UCSD-AML1 (cell line): ENCODE results near the gene C2orf76.

Experiments used
- DNase-seq: peaks from one replicate; lab custom pipeline; 2025; ENCODE audit not compliant: unreplicated experiment; lab: John Stamatoyannopoulos, UW

Gene C2orf76

GRCh38 chr2:119338826-119339561, 27.6 kb downstream of the C2orf76 start:
- peak; percentile 72 for DNase-seq

GRCh38 chr2:119338272-119338671, 28.4 kb downstream of the C2orf76 start:
- no peak for DNase-seq

GRCh38 chr2:119337749-119338148, 28.9 kb downstream of the C2orf76 start:
- no peak for DNase-seq

GRCh38 chr2:119333833-119334232, 32.8 kb downstream of the C2orf76 start:
- DNase-seq, result no peak

- no peak for DNase-seq
Measured at GRCh38 chr2:119333360-119333759, 33.3 kb downstream of the C2orf76 start.

- no peak for DNase-seq
Measured at GRCh38 chr2:119332953-119333352, 33.7 kb downstream of the C2orf76 start.

- no peak for DNase-seq
Measured at GRCh38 chr2:119327431-119327830, 39.2 kb downstream of the C2orf76 start.

GRCh38 chr2:119326938-119327337, 39.7 kb downstream of the C2orf76 start:
- DNase-seq, result no peak

GRCh38 chr2:119324685-119325270, 41.9 kb downstream of the C2orf76 start:
- DNase-seq, result no peak

- DNase-seq, result no peak
Measured at GRCh38 chr2:119323459-119323858, 43.2 kb downstream of the C2orf76 start.

GRCh38 chr2:119319593-119319992, 47.0 kb downstream of the C2orf76 start:
- no peak for DNase-seq

GRCh38 chr2:119317554-119317953, 49.1 kb downstream of the C2orf76 start:
- no peak for DNase-seq

GRCh38 chr2:119316066-119316465, 50.6 kb downstream of the C2orf76 start:
- DNase-seq, result no peak

GRCh38 chr2:119315241-119315925, 51.3 kb downstream of the C2orf76 start:
- DNase-seq, result no peak

- DNase-seq, result no peak
Measured at GRCh38 chr2:119311831-119312230, 54.8 kb downstream of the C2orf76 start.

GRCh38 chr2:119311371-119311770, 55.3 kb downstream of the C2orf76 start:
- no peak for DNase-seq

GRCh38 chr2:119308793-119309330, 57.8 kb downstream of the C2orf76 start:
- no peak for DNase-seq

- DNase-seq, result no peak
Measured at GRCh38 chr2:119307419-119308140, 59.1 kb downstream of the C2orf76 start.

- DNase-seq, result no peak
Measured at GRCh38 chr2:119306196-119306590, 60.4 kb downstream of the C2orf76 start.

GRCh38 chr2:119305497-119306195, 61.0 kb downstream of the C2orf76 start:
- no peak for DNase-seq

- no peak for DNase-seq
Measured at GRCh38 chr2:119304847-119305246, 61.8 kb downstream of the C2orf76 start.
